DND-41 (cell line): ENCODE results near the gene IRF1.

Source experiments
- ATAC-seq: fragments of 200-7000 bp; cut with Tn5 transposase; 3 replicates; pipeline ENCODE4 v1.9.1; 2021; ENCODE audit warnings: low read depth; ENCODE audit not compliant: insufficient read depth
- DNase-seq: peaks from one replicate; pipeline ENCODE4 v3.0.0-alpha.2; 2020
- H2AFZ ChIP-seq: 2 replicates; pipeline ENCODE4 v1.6.0; 2012; ENCODE audit warnings: low read depth, low read length
- H3K27ac ChIP-seq: 2 replicates; pipeline ENCODE4 v1.5.1; 2012; ENCODE audit warnings: low read length, inconsistent platforms
- H3K27me3 ChIP-seq: fragments of 200-600 bp; sonication (generic); 2 replicates; pipeline ENCODE4 v1.6.0; 2012; ENCODE audit warnings: low read length, mild to moderate bottlenecking, inconsistent platforms; ENCODE audit not compliant: insufficient read depth, poor library complexity
- H3K36me3 ChIP-seq: 2 replicates; pipeline ENCODE4 v1.5.1; 2012; ENCODE audit warnings: low read length, inconsistent platforms; ENCODE audit not compliant: insufficient read depth
- H3K4me1 ChIP-seq: 2 replicates; pipeline ENCODE4 v1.5.1; 2012; ENCODE audit warnings: mild to moderate bottlenecking, low read length; ENCODE audit not compliant: insufficient read depth
- H3K4me2 ChIP-seq: 2 replicates; pipeline ENCODE4 v1.6.0; 2012; ENCODE audit warnings: mild to moderate bottlenecking, moderate library complexity, low read length, inconsistent platforms; ENCODE audit not compliant: insufficient read depth
- H3K4me3 ChIP-seq, 2 experiments: fragments of 200-600 bp in 1 of 2; shearing (Covaris generic) in 1 of 2; 2 replicates each; pipeline ENCODE4 v1.5.1; 2012 to 2016; ENCODE audit warnings: inconsistent platforms in 2 of 2, low read length in 2 of 2, mild to moderate bottlenecking in 2 of 2, low read depth in 1 of 2, moderate library complexity in 1 of 2
- H3K79me2 ChIP-seq: 2 replicates; pipeline ENCODE4 v1.6.0; 2012; ENCODE audit warnings: low read length, inconsistent platforms; ENCODE audit not compliant: insufficient read depth
- H3K9ac ChIP-seq: 2 replicates; pipeline ENCODE4 v1.6.0; 2012; ENCODE audit warnings: low read depth, mild to moderate bottlenecking, inconsistent platforms, low read length, moderate library complexity
- H3K9me3 ChIP-seq: 2 replicates; pipeline ENCODE4 v1.5.1; 2012; ENCODE audit warnings: low read length, moderate library complexity, mild to moderate bottlenecking, inconsistent platforms; ENCODE audit not compliant: insufficient read depth, severe bottlenecking
- H4K20me1 ChIP-seq: 2 replicates; pipeline ENCODE4 v1.6.0; 2012; ENCODE audit warnings: low read length; ENCODE audit not compliant: insufficient read depth
- EZH2 ChIP-seq: IDR thresholded peaks from 3 replicates; pipeline ENCODE4 v1.6.1; 2012; ENCODE audit warnings: borderline replicate concordance, low read depth, mild to moderate bottlenecking, moderate library complexity, low read length, inconsistent platforms; ENCODE audit not compliant: severe bottlenecking
- TF ChIP-seq, protein P1 (sequence below): IDR thresholded peaks from 2 replicates; pipeline ENCODE4 v1.5.1; 2012; ENCODE audit warnings: borderline replicate concordance, low read length, moderate library complexity, mild to moderate bottlenecking; ENCODE audit not compliant: poor library complexity, severe bottlenecking; ENCODE audit errors: extremely low read depth

IRF1 gene

DNA sequence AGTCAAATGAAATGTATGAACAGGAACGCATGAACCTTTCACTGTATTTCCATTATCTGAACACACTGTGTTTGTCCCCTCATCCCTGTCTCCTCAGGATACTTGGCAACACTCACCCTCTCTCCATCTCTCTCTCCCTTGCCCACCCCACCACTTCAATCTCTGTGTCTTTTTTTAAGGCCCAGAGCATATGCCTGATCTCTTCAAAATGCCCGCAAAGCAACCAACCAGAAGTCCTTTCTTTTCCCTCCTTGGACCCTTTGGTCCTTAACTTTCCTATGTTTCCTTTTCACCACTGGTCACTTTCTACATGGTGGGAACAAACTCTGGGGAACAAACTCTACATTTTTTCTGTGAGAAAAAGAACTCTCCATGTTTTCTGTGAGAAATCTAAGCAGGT lies 3.2 kb upstream of the IRF1 start:
- no peak for ATAC-seq

DNA sequence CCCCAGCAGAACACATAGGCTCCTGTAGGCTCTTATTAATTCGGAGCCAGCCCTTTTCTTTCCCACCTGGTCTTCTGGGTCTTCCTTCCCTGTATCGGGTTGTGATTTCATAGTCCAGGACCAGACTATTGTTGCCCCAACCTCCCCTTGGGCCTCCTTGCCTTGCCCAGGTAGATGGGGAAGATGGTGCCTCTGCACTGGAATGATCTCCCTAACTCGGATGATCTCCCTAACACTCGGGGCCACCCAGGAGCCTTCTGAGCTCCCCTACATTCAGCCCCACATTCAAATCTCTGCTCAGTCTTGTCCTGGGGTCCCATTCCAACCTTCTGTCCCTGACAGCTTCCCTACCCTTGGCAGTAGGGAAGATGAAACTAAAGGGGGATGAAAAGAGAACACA lies 2.7 kb upstream of the IRF1 start:
- TF ChIP-seq EZH2, result no peak
- TF ChIP-seq, protein P1, sequence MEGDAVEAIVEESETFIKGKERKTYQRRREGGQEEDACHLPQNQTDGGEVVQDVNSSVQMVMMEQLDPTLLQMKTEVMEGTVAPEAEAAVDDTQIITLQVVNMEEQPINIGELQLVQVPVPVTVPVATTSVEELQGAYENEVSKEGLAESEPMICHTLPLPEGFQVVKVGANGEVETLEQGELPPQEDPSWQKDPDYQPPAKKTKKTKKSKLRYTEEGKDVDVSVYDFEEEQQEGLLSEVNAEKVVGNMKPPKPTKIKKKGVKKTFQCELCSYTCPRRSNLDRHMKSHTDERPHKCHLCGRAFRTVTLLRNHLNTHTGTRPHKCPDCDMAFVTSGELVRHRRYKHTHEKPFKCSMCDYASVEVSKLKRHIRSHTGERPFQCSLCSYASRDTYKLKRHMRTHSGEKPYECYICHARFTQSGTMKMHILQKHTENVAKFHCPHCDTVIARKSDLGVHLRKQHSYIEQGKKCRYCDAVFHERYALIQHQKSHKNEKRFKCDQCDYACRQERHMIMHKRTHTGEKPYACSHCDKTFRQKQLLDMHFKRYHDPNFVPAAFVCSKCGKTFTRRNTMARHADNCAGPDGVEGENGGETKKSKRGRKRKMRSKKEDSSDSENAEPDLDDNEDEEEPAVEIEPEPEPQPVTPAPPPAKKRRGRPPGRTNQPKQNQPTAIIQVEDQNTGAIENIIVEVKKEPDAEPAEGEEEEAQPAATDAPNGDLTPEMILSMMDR, result no peak
- H3K36me3 ChIP-seq, result peaks cover 19% of the 10 kb centered on the region
- H3K27ac ChIP-seq, result no peak overlapping the region; the same call in 1 of the 2 replicates
- H3K27me3 ChIP-seq, result no peaks in the 10 kb centered on the region
- H2AFZ ChIP-seq, result no peak overlapping the region
- H3K4me2 ChIP-seq, result no peak overlapping the region
- H3K4me1 ChIP-seq, result peaks cover 57% of the 10 kb centered on the region
- no peak for ATAC-seq
- H3K4me3 ChIP-seq, result no peak overlapping the region
- H3K9me3 ChIP-seq, result no peaks in the 10 kb centered on the region
- H4K20me1 ChIP-seq, result peaks cover 22% of the 10 kb centered on the region
- peaks cover 64% of the 10 kb centered on the region for H3K79me2 ChIP-seq
- no peak overlapping the region for H3K9ac ChIP-seq
- DNase-seq, result no peak

More for the DNA sequence above, 3.2 kb upstream of the IRF1 start:
- Histone ChIP-seq H3K27me3 (no peaks in the 10 kb centered on the region), H3K4me1 (peaks cover 51% of the 10 kb centered on the region), H3K9ac (no peak overlapping the region), H2AFZ (no peak overlapping the region), H3K4me3 (no peak overlapping the region), H3K27ac (peak overlapping the region; percentile 88), H4K20me1 (peaks cover 16% of the 10 kb centered on the region), H3K9me3 (no peaks in the 10 kb centered on the region), H3K4me2 (no peak overlapping the region), H3K36me3 (peaks cover 13% of the 10 kb centered on the region), H3K79me2 (peaks cover 58% of the 10 kb centered on the region)
- DNase-seq, result no peak
- TF ChIP-seq EZH2, result no peak

DNA sequence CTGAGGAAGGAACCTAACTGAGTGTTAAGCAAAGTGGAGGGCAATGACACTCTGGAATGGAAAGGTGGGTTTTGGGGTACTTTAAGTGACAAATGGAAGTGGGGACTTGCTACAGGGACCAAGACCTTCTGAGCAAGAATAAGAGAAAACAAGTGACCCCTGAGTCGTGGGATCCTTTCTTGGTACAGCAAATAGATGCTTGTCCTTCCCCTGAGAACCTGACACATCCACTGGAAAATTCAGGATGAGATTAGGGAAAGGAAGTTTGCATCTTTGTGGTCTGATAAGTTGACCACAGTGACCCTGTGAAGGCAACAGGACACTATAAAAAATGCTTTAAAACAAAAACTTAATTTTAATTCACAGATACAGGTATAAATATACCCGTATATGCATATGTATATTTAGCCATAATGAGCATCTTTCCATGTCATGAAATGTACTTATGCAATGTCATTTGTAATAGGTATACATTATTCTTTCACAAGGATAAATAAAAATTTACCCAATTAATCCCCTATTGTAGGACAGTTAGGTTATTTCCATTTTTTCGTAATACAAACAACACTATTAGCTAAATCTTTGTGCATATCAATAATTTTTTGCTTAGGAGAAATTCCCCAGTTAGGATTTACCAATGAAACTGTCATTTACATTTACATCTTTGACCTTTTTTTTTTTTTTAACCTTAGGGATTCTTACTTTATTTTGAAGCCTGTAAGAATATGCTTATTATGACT lies 2.0 kb upstream of the IRF1 start:
- H4K20me1 ChIP-seq, result peaks cover 29% of the 10 kb centered on the region
- no peak for TF ChIP-seq EZH2
- TF ChIP-seq, protein P1, result no peak
- H3K36me3 ChIP-seq, result peaks cover 26% of the 10 kb centered on the region
- peaks cover 64% of the 10 kb centered on the region for H3K4me1 ChIP-seq
- peaks cover 70% of the 10 kb centered on the region for H3K79me2 ChIP-seq
- DNase-seq (no peak), ATAC-seq (no peak)
- H3K27ac ChIP-seq, result no peak overlapping the region
- no peaks in the 10 kb centered on the region for H3K27me3 ChIP-seq
- H3K9me3 ChIP-seq, result no peaks in the 10 kb centered on the region
- no peak overlapping the region for H2AFZ ChIP-seq
- no peak overlapping the region for H3K4me2 ChIP-seq
- no peak overlapping the region for H3K9ac ChIP-seq
- H3K4me3 ChIP-seq, result no peak overlapping the region
